Progenitor cell of endocrine pancreas (in vitro differentiated cells): Measurements from ENCODE around the gene CPT1B. TPM values are rescaled to one million over a fixed set of nuclear protein-coding genes. Genes with fewer than 3 reads are reported as not detected.

ENCODE experiments used
- DNase-seq: peaks from one replicate; pipeline ENCODE4 v3.0.0; 2021; ENCODE audit warnings: low spot score; ENCODE audit not compliant: unreplicated experiment
- H3K27ac Mint-ChIP-seq: 2 replicates; pipeline ENCODE4 v1.8.0; 2021; ENCODE audit warnings: mild to moderate bottlenecking, moderate library complexity, mixed read lengths
- H3K27me3 Mint-ChIP-seq: 2 replicates; pipeline ENCODE4 v1.8.0; 2021; ENCODE audit warnings: mixed read lengths
- H3K36me3 Mint-ChIP-seq: 2 replicates; pipeline ENCODE4 v1.8.0; 2022; ENCODE audit warnings: mixed read lengths; ENCODE audit not compliant: insufficient read depth
- H3K4me1 Mint-ChIP-seq: 2 replicates; pipeline ENCODE4 v1.8.0; 2021; ENCODE audit warnings: low read depth, mixed read lengths
- H3K4me3 Mint-ChIP-seq: 2 replicates; pipeline ENCODE4 v1.8.0; 2021; ENCODE audit warnings: low read depth, mild to moderate bottlenecking, moderate library complexity, mixed read lengths
- H3K9me3 Mint-ChIP-seq: 2 replicates; pipeline ENCODE4 v1.8.0; 2021; ENCODE audit warnings: low read depth, mixed read lengths
- long read RNA-seq: library from polyadenylated mRNA; unstranded; transcript quantifications from one replicate; pipeline ENCODE4 v2.0.0, GENCODE V29; 2020
- total RNA-seq: library from RNA; stranded (reverse); gene quantifications from 2 replicates; pipeline ENCODE4 v1.2.1, GENCODE V29; 2021
- TF ChIP-seq, protein P1 (sequence below): fragments of 200-600 bp; sonication (generic); IDR thresholded peaks from one replicate; pipeline ENCODE4 v1.5.0; 2021; ENCODE audit warnings: antibody characterized with exemption, mild to moderate bottlenecking; ENCODE audit not compliant: unreplicated experiment

Gene CPT1B
- 129 and 136 TPM in 2 replicates for total RNA-seq
- long read RNA-seq, partial matches to known transcripts = 4 of 7 reads
- long read RNA-seq, other reads (novel, unspliced or antisense) = 3 of 7 reads

GRCh38 chr22:50577987-50578775 lies at the start of gene CPT1B:
TSS of gene CPT1B (minus strand) at chr22:50578427. CDS start at chr22:50577915, 512 bp downstream.
- TF ChIP-seq, protein P1, sequence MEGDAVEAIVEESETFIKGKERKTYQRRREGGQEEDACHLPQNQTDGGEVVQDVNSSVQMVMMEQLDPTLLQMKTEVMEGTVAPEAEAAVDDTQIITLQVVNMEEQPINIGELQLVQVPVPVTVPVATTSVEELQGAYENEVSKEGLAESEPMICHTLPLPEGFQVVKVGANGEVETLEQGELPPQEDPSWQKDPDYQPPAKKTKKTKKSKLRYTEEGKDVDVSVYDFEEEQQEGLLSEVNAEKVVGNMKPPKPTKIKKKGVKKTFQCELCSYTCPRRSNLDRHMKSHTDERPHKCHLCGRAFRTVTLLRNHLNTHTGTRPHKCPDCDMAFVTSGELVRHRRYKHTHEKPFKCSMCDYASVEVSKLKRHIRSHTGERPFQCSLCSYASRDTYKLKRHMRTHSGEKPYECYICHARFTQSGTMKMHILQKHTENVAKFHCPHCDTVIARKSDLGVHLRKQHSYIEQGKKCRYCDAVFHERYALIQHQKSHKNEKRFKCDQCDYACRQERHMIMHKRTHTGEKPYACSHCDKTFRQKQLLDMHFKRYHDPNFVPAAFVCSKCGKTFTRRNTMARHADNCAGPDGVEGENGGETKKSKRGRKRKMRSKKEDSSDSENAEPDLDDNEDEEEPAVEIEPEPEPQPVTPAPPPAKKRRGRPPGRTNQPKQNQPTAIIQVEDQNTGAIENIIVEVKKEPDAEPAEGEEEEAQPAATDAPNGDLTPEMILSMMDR = no peak
- no peaks in the 10 kb centered on the region for H3K4me1 Mint-ChIP-seq
- no peaks in the 10 kb centered on the region for H3K27me3 Mint-ChIP-seq
- no peaks in the 10 kb centered on the region for H3K9me3 Mint-ChIP-seq
- peaks cover 3% of the 10 kb centered on the region for H3K36me3 Mint-ChIP-seq
- no peak within 1 kb of the TSS for H3K4me3 Mint-ChIP-seq
- H3K27ac Mint-ChIP-seq = no peak within 1 kb of the TSS
- DNase-seq = no peak

- Mint-ChIP-seq H3K4me3 (peak overlapping the region; percentile 75), H3K9me3 (no peaks in the 10 kb centered on the region), H3K27me3 (peaks cover 6% of the 10 kb centered on the region), H3K27ac (no peak overlapping the region), H3K4me1 (peaks cover 14% of the 10 kb centered on the region), H3K36me3 (peaks cover 1% of the 10 kb centered on the region)
- TF ChIP-seq, protein P1 = no peak
- DNase-seq = no peak
Measured at GRCh38 chr22:50626850-50627641, 48.8 kb upstream of the CPT1B start.

DNA sequence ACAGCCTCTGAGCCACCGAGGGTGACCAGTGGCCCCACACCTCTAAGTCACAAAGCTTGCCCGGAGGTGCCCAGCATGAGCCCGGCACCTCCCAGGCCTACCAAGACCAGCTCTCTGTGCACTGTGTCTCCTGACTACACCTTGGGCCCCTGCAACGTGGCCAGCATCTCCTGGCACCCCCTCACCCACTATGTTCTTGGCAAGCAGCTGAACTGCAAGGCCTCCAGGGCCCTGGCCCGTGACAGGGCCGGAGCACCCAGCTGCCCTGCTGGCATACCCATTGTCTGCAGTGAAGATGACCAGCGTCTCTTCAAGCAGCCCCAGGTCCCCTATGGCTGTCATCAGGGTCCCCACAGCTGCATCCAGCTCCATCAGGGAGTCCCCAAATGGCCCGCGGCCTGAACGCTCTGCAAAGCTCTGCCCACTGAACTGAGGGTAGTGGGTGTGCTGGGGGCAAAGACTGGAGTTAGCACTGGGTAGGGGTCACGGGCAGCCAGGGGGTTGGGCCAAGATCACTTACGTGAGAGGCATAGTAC lies 48.2 kb upstream of the CPT1B start:
- H3K27me3 Mint-ChIP-seq = peaks cover 8% of the 10 kb centered on the region
- TF ChIP-seq, protein P1 = no peak
- H3K4me3 Mint-ChIP-seq = peak overlapping the region; percentile 35
- H3K27ac Mint-ChIP-seq = no peak overlapping the region
- peaks cover 21% of the 10 kb centered on the region for H3K4me1 Mint-ChIP-seq
- H3K36me3 Mint-ChIP-seq = peaks cover 1% of the 10 kb centered on the region
- H3K9me3 Mint-ChIP-seq = no peaks in the 10 kb centered on the region
- DNase-seq = no peak

DNA sequence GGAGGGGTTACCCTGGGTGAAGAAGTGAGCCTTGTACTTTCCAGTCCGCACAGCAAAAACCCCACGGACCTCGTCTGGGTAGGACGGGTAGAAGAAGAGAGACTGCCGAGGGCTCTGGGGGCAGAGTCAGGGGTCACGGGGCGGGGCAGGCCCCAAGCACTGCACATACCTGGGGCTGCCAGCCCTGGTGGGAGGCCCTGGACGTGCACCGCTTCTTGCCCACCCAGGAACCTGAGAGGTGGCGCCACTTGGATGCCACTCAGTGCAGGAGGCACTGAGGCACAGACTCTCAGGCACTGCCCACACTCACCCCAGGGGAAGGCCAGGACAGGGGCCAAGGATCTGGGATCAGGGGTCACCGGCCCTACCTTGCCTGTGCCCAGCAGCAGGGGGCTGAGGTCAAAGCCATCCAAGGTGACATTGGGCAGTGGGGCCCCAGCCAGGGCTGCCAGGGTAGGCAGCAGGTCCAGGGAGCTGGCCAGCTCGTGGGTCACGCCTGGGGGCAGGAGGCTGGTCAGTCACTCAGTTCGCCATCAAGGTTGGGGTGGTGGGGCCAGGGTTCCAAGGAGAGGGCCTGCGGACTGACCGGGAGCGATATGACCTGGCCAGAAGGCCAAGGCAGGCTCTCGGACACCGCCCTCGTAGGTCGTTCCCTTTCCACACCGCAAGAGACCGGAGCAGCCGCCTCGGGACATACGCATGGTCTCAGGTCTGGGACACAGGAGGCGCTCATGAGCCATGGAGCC lies 47.5 kb upstream of the CPT1B start:
- Mint-ChIP-seq H3K36me3 (peaks cover 1% of the 10 kb centered on the region), H3K27ac (no peak overlapping the region), H3K27me3 (peaks cover 14% of the 10 kb centered on the region), H3K4me3 (no peak overlapping the region), H3K9me3 (no peaks in the 10 kb centered on the region), H3K4me1 (peaks cover 27% of the 10 kb centered on the region)
- no peak for DNase-seq
- TF ChIP-seq, protein P1 = no peak

- no peak overlapping the region for H3K4me3 Mint-ChIP-seq
- TF ChIP-seq, protein P1 = no peak
- H3K36me3 Mint-ChIP-seq = peaks cover 1% of the 10 kb centered on the region
- H3K27me3 Mint-ChIP-seq = peaks cover 12% of the 10 kb centered on the region
- DNase-seq = no peak
- H3K9me3 Mint-ChIP-seq = no peaks in the 10 kb centered on the region
- peaks cover 30% of the 10 kb centered on the region for H3K4me1 Mint-ChIP-seq
- H3K27ac Mint-ChIP-seq = no peak overlapping the region
Measured at GRCh38 chr22:50625131-50625567, 46.9 kb upstream of the CPT1B start.
